Activated CD8-positive, alpha-beta memory T cell treated with anti-CD3 and anti-CD28 coated beads, Interleukin-2, amount 50 U/mL, for 4 hours (primary cell): ENCODE data around the gene ECHDC1.

Experiments
- DNase-seq: peaks from one replicate; pipeline ENCODE4 v3.0.0-alpha.2; 2020

The ECHDC1 gene

GRCh38 chr6:127279815-127280214 is 63.6 kb downstream of the ECHDC1 start:
- DNase-seq = no peak

- no peak for DNase-seq
Measured at GRCh38 chr6:127277878-127278843, 65.2 kb downstream of the ECHDC1 start.

- no peak for DNase-seq
Measured at GRCh38 chr6:127276331-127276730, 67.1 kb downstream of the ECHDC1 start.

DNA sequence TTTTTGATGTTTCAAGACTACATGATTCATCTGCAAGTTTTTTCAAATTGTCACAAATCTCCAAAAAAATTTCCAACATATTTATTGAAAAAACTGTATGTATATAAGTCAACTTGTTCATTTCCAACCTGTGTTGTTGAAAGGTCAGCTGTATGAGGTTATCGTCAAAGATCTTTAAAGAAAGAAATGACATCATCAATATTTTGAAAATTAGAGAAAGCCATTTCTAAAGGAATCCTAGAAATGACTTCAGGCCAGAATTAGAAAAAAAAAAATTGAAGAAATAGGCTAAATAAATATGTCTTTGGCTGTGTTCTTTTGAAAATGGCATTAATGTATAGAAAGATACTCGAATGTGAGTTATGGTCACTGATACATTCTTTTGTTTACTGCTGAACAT is 69.9 kb downstream of the ECHDC1 start:
- DNase-seq = no peak

GRCh38 chr6:127272576-127272975 is 70.8 kb downstream of the ECHDC1 start:
- no peak for DNase-seq

DNA sequence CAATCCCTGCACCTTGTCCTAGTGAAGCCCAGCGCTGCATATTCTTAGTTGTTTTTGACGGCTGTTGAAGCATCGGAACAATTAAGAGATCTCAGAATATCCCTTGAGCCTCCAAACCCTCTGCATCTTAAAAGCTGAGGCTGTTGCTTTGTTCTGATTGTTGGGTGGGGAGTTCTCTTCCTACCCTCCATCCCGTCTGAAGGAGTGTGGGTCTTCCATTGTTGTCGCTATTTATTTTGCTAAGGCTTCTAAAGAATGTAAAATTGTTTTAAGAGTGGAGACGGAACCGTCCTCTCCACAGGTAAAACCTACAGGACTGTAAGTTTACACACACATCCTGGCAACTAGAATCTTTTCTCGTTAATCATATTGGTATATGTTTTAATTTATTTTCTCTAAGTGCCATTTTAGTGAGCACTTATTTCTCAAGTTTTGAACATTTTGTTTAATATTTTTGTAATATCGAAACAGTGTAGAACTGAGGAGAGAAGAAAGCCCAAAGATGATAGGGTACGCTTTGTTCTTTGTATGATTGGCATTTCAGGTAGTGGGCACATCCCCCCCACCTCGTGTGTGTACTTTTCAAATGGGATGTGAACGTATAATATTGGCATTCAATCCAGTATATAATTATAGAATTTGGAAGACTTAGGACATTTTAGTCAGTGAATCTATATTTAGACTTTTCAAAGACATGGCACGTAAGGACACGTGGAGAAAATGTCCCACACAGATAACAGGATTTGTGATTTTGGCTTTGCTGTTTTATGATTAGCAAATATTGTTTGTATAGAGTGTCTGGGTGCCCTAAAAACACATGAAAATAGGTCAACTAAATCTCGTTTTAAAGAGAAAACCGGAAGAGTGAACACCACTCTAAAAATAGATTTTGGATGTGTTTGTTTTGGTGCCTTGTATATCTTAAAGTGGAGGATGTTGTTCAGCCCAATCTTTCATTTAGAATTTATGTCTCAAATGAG is 75.5 kb downstream of the ECHDC1 start:
- no peak for DNase-seq

- peak; percentile 51 for DNase-seq
Measured at GRCh38 chr6:127266892-127267645, 76.3 kb downstream of the ECHDC1 start.

- peak; percentile 72 for DNase-seq
Measured at GRCh38 chr6:127266178-127266891, 77.1 kb downstream of the ECHDC1 start, which contains the start of gene RNF146. TSS of gene RNF146 (plus strand) at chr6:127266864. CDS start at chr6:127280339, 13,475 bp downstream.

DNA sequence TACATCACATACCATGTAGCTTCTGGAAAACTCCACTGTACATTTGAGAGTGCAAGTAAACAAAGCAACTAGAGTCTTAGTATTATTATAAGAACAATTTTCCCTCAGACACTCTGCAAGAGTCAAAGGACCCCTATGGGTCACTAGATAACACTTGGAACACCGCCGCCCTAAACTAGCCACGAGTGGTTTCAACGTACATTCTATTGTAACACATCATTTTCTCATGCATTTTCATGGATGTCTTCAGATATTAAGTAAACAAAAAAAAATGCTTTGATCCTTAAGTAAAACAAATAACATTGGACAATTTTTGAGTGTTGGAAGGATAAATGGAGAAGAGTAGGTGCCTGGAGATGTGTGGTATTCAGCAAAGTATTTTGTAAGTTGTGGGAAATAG is 79.9 kb downstream of the ECHDC1 start:
- no peak for DNase-seq

- no peak for DNase-seq
Measured at GRCh38 chr6:127262896-127263295, 80.5 kb downstream of the ECHDC1 start.

- no peak for DNase-seq
Measured at GRCh38 chr6:127255286-127255685, 88.1 kb downstream of the ECHDC1 start.

DNA sequence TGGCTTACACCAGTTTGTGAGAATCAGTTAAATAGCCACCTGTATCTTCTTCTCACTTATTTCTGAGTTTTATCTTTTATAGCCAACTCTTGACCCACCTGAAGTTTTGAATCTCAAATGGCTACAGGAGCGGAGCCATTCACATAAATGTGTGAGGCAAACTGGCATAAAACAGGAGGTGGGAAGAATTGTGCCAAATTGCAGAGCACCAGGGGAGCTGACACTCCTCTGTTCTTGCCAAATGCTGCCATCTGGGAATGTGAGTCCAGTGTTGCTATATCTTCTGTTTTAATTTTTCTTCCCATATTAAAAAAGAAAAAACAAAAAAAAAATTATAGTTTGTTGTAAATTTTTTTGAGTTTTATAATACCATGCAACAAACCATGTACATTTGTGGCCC is 93.8 kb downstream of the ECHDC1 start:
- DNase-seq = no peak

DNA sequence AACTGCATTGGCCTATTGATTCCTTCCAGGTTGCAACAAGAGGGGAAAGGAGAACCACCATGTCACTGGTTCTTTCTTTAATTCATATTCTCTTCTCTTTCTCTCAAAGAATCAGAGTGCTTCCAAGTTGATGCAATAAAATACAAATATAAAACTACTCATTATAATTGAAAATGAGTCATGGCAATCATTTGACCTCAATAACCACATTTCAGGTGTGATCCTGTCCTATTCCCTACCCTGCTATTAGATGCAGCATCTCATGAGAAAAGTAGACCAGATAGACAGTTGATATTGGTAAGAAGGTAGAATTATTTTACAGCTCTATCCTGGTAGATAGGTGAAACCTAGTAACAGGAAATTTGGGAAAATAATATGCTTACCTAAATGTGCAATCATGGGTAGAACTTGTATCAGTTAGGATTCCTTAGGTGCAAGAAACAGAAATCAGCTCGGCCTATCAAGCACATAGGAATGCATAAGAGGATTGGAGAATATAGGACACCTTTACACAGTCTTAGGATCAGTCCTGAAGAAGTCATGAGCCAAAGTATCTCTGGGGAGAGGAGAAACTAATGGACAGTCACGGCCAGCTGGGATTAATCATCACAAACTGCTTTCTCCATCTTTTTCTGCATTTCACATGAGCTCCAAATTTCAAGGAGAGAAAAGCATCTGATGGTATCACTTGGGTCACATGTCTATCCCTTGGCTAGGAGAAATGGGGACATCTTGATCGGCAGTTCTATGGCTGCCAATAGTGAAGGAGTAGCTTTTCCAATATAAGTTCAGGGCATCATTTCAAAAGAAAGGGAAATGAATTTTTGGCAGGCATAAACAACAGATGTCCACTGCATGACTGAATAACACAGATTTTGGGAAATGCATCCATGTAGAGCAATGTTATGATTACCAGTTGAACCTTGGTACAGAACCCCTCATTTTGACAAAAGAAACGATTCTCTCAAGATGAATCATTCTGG is 96.0 kb downstream of the ECHDC1 start:
- no peak for DNase-seq

- no peak for DNase-seq
Measured at GRCh38 chr6:127243501-127243900, 99.9 kb downstream of the ECHDC1 start.
